H54 (cell line): ENCODE measurements around the gene CORO1C.

Experiments
- DNase-seq: peaks from one replicate; pipeline ENCODE4 v3.0.0; 2011; ENCODE audit warnings: low spot score, mixed read lengths; ENCODE audit not compliant: insufficient read length
- FAIRE-seq: peaks from 3 replicates; lab custom pipeline; 2011; peaks lifted over from hg19 to GRCh38; lab: Jason Lieb, UNC
- POLR2A ChIP-seq: IDR thresholded peaks from 2 replicates; pipeline ENCODE4 v1.6.1; 2011; ENCODE audit warnings: low read depth, mild to moderate bottlenecking, low read length

The CORO1C gene

DNA sequence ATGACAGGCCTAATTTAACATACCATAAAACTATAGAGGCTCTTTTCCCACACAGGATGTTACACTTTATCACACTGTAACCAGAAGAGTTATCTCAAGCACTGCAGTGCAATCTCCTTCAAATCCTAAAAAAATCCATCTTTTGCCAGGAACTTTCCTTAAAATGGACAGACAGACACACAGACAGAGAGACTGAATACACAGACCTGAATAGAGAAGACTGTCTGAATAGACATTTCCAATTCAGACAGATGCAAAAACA, 6.5 kb downstream of the CORO1C start:
- DNase-seq (no peak), FAIRE-seq (no peak)
- no peak for TF ChIP-seq POLR2A

DNA sequence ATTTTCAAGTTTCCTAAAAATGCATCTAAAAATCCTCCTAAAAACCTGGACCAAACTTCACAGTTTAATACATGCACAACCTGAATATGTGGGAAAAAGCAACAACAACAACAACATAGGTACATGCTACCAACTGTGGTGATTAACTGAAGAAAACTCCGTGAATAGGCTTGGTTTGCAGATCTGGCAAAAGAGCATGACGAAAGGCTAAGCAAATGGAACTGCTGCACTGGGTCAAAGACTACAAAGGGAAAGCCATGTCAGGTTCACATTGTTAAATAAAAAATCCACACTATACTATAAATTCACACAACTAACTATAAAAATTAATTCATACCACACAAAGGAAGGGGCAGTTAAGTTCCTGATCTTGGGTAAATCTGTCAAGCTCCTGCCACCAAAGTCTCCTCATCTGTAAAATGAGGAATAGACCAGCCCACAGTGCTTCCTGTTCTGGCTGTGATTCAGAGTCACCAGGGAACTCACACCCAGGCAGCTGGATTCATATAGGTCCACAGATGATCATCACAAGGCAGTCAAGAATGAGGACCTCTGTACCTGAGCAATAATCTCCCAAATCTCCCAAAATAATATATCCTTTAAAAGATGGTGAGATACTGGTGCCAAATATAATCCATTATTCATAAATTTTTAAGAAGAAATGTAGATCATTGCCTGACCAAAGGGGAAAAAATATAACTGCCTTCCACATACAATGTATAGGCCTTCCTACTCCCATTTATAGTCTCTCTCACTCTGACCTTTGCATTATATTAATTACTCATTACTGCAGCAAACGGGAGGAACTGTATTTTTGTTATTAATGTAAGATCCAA, 7.0 kb downstream of the CORO1C start:
- no peak for DNase-seq
- FAIRE-seq = no peak
- no peak for TF ChIP-seq POLR2A

DNA sequence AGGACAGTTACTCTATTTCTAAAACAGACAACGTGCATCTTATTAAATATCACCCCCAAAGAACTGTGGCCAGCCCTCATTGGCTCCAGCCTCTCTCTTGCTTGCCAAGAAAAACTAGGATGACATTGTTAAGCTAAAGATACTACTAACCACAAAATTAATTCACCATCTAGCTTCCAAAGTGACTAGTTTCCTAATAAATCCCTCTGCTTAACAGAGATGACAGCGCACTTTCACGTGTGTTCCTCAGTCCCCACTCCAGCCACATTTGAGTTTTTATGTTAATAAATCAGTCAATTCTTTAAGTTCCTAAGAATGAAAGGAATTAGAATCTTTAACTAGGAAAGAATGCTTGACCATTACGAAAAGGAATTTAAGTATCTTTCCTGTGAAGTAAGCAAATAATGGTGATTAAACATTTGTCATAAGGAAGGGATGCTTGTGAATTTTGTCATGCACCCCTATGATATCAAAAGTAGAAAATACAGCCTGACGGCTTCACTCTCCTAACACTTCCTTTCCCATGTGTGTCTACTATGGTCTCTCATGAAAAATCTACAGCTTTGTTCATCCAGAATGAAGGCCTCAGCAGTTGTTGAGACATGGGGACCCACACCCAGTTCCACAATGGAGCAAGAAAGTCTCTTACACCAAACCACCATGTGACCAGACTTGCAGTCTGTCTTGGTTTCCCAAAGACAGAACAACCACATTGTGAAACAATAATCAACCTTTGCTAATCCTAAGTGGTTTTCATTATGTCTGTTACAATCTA, 8.1 kb downstream of the CORO1C start:
- FAIRE-seq (peak; percentile 73), DNase-seq (no peak)
- no peak for TF ChIP-seq POLR2A

DNA sequence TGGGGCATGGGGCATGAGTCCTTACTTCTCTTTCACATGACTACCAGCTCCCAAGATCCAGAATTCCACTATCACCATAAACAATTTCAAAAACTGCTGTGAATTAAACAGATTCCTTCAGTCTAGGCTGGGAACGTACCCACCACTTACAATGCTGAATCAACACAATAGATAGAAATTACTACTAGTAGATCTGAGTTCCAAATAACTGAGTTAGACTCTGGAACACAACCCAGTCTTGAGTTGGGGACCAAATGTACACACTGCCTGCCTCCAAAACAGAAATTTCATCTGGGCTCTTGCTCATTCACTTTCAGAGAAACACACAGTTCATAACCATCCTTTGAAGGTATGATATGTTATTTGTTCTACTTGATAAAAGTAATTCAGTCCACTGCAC, 8.9 kb downstream of the CORO1C start:
- TF ChIP-seq POLR2A = no peak
- FAIRE-seq (no peak), DNase-seq (no peak)

DNA sequence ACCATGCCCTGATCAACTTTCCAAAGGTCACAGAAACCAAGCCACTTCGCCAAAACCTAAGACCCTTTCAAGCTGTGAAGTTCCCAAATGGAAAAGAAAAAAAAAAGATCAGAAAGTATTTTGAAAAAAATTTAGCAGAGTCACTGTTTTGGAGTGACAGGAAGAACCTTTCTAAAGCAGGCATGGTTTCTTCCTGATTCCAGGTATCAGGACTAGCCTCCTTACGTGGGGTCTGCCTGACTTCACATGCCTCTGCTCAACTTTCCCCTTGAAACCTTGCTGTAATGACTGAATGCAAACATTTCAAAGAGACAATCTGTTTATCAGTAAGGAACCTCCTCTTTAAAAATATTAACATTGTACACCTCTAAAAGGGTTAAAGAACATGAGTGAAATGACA, 9.5 kb downstream of the CORO1C start:
- FAIRE-seq (no peak), DNase-seq (no peak)
- no peak for TF ChIP-seq POLR2A

DNA sequence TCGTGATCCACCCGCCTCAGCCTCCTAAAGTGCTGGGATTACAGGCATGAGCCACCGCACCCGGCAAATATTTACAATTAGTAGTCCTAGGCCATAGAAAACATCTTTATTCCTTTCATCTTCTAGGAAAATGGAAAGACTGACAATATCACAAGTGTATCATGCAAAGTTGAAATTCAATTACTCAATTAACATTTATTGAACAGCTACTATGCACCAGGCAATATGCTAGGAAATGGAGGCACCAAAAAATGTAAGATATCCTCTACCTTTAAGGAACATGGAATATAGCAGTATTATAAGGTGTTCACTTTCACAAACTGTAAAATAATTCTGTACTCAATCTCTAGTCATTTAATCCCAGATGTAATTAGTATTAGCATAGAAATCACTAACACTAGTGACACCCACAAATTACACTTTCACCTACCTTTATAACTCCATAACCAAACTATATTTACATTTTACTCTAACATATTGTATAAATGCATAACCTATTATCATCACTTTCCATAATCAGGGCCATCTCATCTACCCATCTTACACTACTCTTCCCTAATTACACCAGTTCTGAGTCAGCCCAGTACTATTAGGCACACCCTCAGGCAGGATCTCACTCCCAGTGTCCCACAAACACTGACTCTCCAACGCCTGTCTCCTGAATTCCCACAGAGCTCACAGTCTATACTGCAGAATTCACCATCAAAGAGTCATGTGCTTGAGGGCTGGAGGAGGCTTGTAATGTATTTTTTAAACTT, 10.4 kb downstream of the CORO1C start:
- FAIRE-seq = peak; percentile 78
- no peak for TF ChIP-seq POLR2A
- no peak for DNase-seq

DNA sequence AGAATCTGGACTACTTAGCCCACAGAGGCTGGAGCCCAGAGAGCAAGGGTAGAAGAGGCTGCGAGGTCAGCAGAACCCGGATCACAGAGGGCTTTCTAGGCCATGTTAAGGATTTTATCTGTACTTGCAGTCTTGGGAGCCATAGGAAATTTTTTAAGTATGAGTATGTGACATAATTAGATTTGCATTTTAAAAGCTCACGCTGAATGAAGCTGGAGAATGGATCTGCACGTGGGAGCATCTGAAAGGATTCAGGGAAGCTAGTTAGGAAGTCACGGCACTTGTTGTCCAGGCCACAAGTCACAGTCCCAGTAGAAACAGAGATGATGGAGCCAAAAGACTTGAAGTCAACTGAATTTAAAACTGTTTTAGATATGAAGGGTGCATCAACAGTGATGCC, 14.1 kb downstream of the CORO1C start:
- FAIRE-seq (no peak), DNase-seq (no peak)
- TF ChIP-seq POLR2A = no peak

DNA sequence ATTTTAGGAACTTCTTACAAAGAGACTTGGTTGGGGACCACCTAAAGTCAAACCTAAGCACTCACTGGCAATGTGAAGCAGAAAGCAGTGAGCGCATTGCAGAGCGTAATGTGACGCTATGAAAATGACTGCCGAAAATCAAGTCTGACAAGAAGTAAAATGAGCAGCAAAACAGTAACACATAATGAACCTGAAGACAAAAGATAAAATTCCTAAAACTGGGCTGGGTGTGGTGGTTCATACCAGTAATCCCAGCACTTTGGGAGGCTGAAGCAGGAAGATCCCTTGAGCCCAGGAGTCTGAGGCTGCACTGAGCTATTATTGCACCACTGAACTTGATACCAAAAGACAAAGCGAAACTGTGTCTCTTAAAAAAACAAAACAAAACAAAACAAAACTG, 16.5 kb downstream of the CORO1C start:
- no peak for DNase-seq
- FAIRE-seq = no peak
- no peak for TF ChIP-seq POLR2A

DNA sequence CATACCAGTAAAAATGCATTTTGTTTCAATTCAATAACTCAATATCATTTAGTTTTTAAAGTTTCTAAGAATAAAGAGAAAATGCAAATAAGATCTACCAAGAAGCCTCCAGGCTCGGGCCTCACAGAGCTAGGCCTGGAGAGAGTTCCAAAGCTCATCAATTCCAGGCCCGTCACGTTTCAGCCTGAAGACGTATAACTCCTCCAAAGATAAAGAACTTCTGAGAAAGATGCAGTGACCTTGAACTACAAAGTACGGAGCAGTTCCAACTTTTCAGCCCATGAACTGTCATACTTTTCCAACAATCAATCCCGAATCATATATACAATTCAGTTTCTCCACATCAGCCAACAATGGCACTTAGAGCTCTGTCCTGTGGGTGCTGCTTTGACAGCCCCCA, 17.8 kb downstream of the CORO1C start:
- DNase-seq (no peak), FAIRE-seq (no peak)
- no peak for TF ChIP-seq POLR2A

DNA sequence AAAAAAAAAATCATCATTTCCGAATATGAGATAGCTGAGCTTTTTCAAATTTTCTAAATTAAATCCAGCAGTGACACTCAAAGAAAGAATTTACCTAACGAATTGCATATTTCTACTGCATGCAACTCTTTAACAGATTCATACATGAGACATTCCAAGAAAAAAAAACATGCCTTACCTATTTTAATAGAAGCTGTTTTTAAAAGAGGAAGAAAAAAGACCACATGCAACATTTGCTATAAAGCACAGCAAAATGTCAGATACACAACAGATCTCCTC, 18.5 kb downstream of the CORO1C start:
- no peak for DNase-seq
- no peak for TF ChIP-seq POLR2A
- no peak for FAIRE-seq

DNA sequence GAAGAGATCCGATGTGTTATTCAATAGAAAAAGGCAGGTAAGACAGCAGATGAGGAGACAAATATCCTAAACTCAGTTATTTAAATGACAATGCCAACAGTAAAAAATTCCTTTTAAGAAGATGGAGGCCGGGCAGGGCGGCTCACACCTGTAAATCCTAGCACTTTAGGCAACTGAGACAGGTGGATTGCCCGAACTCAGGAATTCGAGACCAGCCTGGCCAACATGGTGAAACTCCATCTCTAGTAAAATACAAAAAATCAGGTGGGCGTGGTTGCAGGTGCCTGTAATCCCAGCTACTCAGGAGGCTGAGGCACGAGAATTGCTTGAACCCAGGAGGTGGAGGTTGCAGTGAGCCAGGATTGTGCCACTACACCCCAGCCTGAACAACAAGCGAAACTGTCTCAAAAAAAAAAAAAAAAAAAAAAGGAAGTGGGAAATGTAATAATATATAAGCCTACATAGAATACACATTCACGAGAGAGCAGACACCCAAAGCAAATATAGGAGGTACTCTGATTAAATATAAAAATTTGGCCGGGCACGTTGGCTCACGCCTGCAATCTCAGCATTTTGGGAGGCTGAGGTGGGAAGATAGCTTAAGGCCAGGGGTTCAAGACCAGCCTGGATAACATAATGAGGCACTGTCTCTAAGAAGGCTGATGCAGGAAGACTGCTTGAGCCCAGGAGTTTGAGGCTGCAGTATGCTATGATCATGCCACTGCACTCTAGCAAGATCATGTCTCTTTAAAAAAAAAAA, 19.0 kb downstream of the CORO1C start:
- no peak for TF ChIP-seq POLR2A
- FAIRE-seq (no peak), DNase-seq (no peak)

DNA sequence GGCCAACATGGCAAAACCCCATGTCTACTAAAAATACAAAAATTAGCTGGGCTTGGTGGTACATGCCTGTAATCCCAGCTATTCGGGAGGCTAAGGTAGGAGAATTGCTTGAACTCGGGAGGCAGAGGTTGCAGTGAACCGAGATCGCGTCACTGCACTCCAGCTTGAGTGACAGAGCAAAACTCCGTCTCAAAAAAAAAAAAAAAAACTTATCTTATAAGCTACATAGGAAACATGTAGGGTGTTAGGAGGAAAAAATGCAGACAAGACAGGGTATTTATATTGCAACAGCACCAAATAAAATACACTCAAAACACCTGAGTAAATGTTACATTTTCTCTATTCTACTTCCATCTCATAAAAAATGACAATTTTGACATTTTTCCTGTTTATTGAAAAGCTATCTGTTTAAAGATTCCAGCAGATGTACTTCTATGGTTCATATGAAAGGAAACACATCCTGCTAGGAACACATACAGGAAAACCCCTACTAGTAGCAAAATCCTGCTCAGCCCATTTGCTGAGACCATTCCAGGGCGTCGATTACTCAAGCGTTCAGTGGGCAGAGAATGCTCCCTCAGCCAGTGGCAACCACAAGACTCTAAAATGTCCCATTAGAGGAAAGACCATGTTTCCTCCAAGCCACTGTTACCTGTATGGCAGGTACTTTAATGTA, 19.7 kb downstream of the CORO1C start:
- DNase-seq (no peak), FAIRE-seq (no peak)
- TF ChIP-seq POLR2A = no peak

DNA sequence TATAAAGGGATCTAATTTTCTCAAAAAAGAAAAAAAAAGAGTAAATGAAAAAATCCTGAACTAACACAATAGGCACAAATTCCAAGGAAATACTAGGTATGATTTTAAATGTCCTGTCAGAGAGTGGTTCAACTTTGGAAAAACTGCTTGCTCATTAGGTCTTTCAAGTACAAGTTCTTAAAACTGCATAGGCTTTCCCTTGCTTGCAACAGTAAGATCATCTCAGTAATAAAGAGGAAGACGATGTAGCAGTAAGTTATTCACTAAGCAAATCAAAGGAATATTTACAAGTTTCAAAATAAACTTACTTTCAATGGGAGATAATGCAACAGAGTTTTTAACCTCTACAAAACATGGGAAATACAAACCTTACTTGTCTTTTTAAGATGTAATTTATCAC, 21.6 kb downstream of the CORO1C start:
- no peak for TF ChIP-seq POLR2A
- FAIRE-seq (peak; percentile 48), DNase-seq (no peak)
